ENCODE data around the gene HDC. TPM values are rescaled to one million over a fixed set of nuclear protein-coding genes. Genes with fewer than 3 reads are reported as not detected.

HDC gene
- total RNA-seq, 8 experiments from 2014 or later, result 0.15 to 0.57 (median 0.29) TPM; not detected in 4

- ATAC-seq (replicated peaks in 6 of 8), result no peak
- Histone ChIP-seq H3K4me3 (no peak overlapping the region), H3K4me1 (replicated peaks in 1 of 2) (no peaks in the 10 kb centered on the region), H3K27ac (no peak overlapping the region)
- WGBS, 10 experiments, result 7 to 100% (median 80%) methylated on average over 1 to 4 of the region's 5 CpGs; no CpG with 5 or more reads in 4 of the 10 experiments
- in situ Hi-C loops (cut with MboI; ENCODE audit: low pct_unique_long_range_greater_than_20kb in 2 of 9, low sequenced_read_pairs in 9 of 9, unreplicated experiment in 9 of 9), result no loop called here
These were observed 59.5 kb downstream of the HDC start for GRCh38 chr15:50206020-50206419.

GRCh38 chr15:50202003-50202402 is 63.5 kb downstream of the HDC start:
- in situ Hi-C loops (cut with MboI; ENCODE audit: low pct_unique_long_range_greater_than_20kb in 2 of 9, low sequenced_read_pairs in 9 of 9, unreplicated experiment in 9 of 9), result no loop called here
- no peak for ATAC-seq (replicated peaks in 6 of 8)
- H3K27ac ChIP-seq, result no peak overlapping the region
- H3K4me3 ChIP-seq, result no peak overlapping the region
- no peaks in the 10 kb centered on the region for H3K4me1 ChIP-seq (replicated peaks in 1 of 2)

GRCh38 chr15:50192926-50193620 is 72.5 kb downstream of the HDC start:
- Histone ChIP-seq H3K27ac (no peak overlapping the region), H3K4me3 (no peak overlapping the region), H3K4me1 (replicated peaks in 1 of 2) (no peaks in the 10 kb centered on the region)
- in situ Hi-C loops (cut with MboI; ENCODE audit: low pct_unique_long_range_greater_than_20kb in 2 of 9, low sequenced_read_pairs in 9 of 9, unreplicated experiment in 9 of 9), result no loop called here
- peak in 3 of 8 experiments; percentile 77 to 95 (median 81) for ATAC-seq (replicated peaks in 6 of 8)
- WGBS, 10 experiments, result 14 to 100% (median 88%) methylated on average over 2 to 5 of the region's 6 CpGs; no CpG with 5 or more reads in 1 of the 10 experiments

GRCh38 chr15:50192164-50192563 is 73.4 kb downstream of the HDC start:
- 0 to 100% (median 64%) methylated on average over 1 of the region's 1 CpG; no CpG with 5 or more reads in 2 of the 10 experiments for WGBS, 10 experiments
- H3K27ac ChIP-seq, result no peak overlapping the region
- no peak for ATAC-seq (replicated peaks in 6 of 8)
- H3K4me1 ChIP-seq (replicated peaks in 1 of 2), result no peaks in the 10 kb centered on the region
- H3K4me3 ChIP-seq, result no peak overlapping the region
- in situ Hi-C loops (cut with MboI; ENCODE audit: low pct_unique_long_range_greater_than_20kb in 2 of 9, low sequenced_read_pairs in 9 of 9, unreplicated experiment in 9 of 9), result no loop called here

Other genes starting within 250 kb of the HDC start
- gene ATP8B4, start 146.5 kb downstream of the HDC start, total RNA-seq, result 1 to 10 TPM in 5 of 8 experiments, under 1 TPM in 3; 0.22 to 2.2 (median 1.1) TPM
- gene SLC27A2, start 83.5 kb downstream of the HDC start, total RNA-seq, result 1 to 10 TPM in 4 of 8 experiments, under 1 TPM in 2, not detected in 2; 0.20 to 3.6 (median 1.6) TPM
- gene GABPB1, start 89.5 kb upstream of the HDC start, total RNA-seq, result 10 to 100 TPM; 17.4 to 33.4 (median 21.0) TPM
- 100 to 1,000 TPM in 1 of 8 experiments, 10 to 100 TPM in 7; 28.4 to 135 (median 49.2) TPM for gene USP8, start 158.7 kb upstream of the HDC start, total RNA-seq

All from motor neuron (in vitro differentiated cells).